NB4 (cell line): ENCODE results near the gene HTR1E.

Source experiments
- DNase-seq: peaks from one replicate; pipeline ENCODE4 v3.0.0; 2010; ENCODE audit warnings: low read depth
- H3K4me3 ChIP-seq: one replicate; pipeline ENCODE4 v1.5.1; 2011; ENCODE audit warnings: mild to moderate bottlenecking, low read depth, low read length, moderate library complexity
- MYC ChIP-seq: IDR thresholded peaks from 2 replicates; pipeline ENCODE4 v1.6.1; 2011; ENCODE audit warnings: low read depth, low read length
- POLR2A ChIP-seq: IDR thresholded peaks from 2 replicates; pipeline ENCODE4 v1.6.1; 2011; ENCODE audit warnings: mild to moderate bottlenecking; ENCODE audit not compliant: insufficient read length; ENCODE audit errors: extremely low read depth
- TF ChIP-seq, protein P1 (sequence below): IDR thresholded peaks from 2 replicates; pipeline ENCODE4 v1.6.1; 2011; ENCODE audit warnings: low read depth, low read length
- TF ChIP-seq, protein P2 (sequence below): IDR thresholded peaks from one replicate; pipeline ENCODE4 v1.5.1; 2012; ENCODE audit warnings: low read depth, low read length

The HTR1E gene

DNA sequence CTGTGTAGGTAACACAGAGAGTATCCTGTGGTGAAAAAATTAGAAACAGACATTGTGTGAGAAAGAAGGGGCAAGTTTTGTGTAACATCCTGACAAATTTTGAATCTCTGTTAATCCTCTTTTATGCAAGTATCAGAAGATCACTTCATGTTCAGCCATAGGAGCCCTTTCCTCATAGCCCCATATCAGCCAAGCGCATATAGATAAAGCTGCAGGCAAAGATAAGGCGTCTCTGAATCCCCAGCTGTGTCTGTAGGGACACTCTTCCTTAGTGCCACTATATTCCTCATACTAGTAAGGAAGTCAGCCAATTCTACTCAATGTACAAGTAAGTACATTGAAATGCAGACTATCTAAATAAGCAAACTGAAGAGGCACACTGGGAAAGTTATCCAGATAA is 22.3 kb downstream of the HTR1E start:
- no peak for DNase-seq
- no peak overlapping the region for H3K4me3 ChIP-seq
- TF ChIP-seq, protein P1, sequence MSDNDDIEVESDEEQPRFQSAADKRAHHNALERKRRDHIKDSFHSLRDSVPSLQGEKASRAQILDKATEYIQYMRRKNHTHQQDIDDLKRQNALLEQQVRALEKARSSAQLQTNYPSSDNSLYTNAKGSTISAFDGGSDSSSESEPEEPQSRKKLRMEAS = no peak
- TF ChIP-seq POLR2A (no peak), MYC (no peak)
- TF ChIP-seq, protein P2, sequence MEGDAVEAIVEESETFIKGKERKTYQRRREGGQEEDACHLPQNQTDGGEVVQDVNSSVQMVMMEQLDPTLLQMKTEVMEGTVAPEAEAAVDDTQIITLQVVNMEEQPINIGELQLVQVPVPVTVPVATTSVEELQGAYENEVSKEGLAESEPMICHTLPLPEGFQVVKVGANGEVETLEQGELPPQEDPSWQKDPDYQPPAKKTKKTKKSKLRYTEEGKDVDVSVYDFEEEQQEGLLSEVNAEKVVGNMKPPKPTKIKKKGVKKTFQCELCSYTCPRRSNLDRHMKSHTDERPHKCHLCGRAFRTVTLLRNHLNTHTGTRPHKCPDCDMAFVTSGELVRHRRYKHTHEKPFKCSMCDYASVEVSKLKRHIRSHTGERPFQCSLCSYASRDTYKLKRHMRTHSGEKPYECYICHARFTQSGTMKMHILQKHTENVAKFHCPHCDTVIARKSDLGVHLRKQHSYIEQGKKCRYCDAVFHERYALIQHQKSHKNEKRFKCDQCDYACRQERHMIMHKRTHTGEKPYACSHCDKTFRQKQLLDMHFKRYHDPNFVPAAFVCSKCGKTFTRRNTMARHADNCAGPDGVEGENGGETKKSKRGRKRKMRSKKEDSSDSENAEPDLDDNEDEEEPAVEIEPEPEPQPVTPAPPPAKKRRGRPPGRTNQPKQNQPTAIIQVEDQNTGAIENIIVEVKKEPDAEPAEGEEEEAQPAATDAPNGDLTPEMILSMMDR = no peak

DNA sequence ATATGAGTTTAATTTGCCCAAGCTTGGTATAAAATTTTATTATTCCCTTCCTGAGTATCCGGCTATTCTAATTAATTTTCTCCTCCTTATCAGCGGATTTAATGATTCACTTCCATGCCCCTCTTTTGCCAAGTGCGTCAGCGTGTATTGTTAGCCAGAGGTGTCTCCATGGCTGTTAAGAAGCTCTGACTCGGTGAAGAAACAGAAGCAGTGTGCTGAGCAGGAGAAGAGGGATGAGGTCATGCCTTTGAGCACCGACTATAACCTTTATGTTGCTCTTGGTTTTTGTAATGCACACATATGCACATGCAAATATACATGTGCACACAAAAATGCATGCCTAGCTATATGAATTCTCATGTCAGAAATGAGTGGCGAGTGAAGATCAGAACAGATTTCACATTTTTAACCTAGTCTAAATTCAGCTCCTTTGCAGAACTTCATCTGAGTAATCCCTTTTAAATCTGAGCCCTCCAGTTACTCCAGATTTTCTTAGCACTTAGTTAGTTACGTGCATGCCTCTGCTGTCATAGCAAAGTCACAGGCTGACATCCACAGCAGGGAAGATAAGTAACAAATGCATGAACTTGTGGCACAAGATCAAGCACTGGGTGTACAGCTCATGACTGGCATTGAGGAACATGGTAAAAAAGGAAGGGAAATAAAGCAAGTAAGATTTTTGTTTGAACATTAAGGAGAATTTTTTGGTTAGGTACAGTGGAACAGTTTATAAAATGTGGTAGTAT is 24.3 kb downstream of the HTR1E start:
- TF ChIP-seq, protein P2 = no peak
- TF ChIP-seq POLR2A (no peak), MYC (no peak)
- TF ChIP-seq, protein P1 = no peak
- no peak overlapping the region for H3K4me3 ChIP-seq
- DNase-seq = no peak

DNA sequence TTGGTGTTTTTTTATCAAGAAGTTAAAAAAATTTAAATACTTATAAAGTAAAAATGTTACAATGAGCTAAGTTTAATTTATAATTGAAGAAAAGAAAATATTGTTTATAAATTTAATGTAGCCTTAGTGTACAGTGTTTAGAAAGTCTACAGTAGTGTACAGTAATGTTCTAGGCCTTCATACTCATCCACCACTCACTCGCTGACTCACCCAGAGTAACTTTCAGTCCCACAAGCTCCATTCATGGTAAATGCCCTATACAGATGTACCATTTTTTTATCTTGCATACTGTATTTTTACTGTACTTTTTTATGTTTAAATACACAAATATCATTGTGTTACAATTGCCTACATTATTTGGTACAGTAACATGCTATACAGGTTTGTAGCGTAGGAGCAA is 26.0 kb downstream of the HTR1E start:
- DNase-seq = no peak
- TF ChIP-seq, protein P1 = no peak
- TF ChIP-seq, protein P2 = no peak
- no peak for TF ChIP-seq MYC
- no peak for TF ChIP-seq POLR2A
- H3K4me3 ChIP-seq = no peak overlapping the region

DNA sequence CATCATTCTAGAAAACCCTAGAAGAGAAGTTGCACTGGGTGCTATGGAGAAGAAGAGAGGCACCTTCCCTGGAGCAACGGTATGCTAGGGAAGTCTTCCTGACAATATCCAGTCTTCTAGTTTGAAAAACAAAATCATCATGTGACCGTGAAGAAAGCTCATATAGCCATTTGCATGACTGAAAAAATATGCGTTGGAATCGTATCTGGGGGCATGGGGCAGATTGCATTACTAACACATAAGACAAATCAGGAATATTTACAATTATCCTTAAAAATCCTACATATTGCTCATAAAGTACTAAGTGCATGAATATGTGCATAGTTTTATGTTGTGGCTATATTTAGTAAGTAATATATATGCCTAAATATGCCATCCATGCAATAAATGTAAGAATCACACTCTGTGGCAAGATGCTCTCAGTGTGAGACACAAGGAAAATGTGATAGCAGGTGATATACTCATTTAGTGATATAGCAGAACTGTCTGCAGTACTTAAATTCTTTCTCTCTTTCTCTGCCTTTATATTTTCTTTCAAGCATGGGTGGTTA is 26.8 kb downstream of the HTR1E start:
- H3K4me3 ChIP-seq = no peak overlapping the region
- DNase-seq = no peak
- TF ChIP-seq, protein P1 = no peak
- TF ChIP-seq MYC (no peak), POLR2A (no peak)
- TF ChIP-seq, protein P2 = no peak

DNA sequence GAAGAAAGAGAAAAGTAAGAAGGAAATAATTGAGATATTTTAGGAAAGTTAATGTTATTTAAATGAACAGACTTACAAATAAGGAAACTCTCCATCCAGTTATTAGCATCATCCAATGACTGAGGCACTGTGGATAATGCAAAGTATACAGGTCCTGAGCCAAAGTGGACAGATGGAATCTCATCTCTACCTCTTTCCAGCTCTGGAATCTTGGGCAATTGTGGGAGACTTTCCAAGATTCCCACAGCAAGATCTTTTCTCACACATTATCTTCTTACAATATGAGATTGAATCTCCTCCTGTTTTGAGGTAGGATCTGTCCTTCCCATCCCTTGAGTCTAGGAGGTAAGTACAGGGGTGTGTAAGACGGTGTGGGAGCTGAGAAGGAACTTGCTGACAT is 28.9 kb downstream of the HTR1E start:
- TF ChIP-seq, protein P1 = no peak
- TF ChIP-seq MYC = no peak
- TF ChIP-seq, protein P2 = no peak
- no peak for TF ChIP-seq POLR2A
- no peak overlapping the region for H3K4me3 ChIP-seq
- no peak for DNase-seq
